GM23338 (cell line): ENCODE measurements around the gene HTRA2. TPM values are rescaled to one million over a fixed set of nuclear protein-coding genes. Genes with fewer than 3 reads are reported as not detected.

Experiments
- ATAC-seq: fragments of 200-7000 bp; cut with Tn5 transposase; 3 replicates; pipeline ENCODE4 v1.9.1; 2020
- DNase-seq: peaks from one replicate; pipeline ENCODE4 v3.0.0-alpha.2; 2015; ENCODE audit warnings: low spot score
- H2AFZ ChIP-seq: fragments of 200-600 bp; sonication (generic); 2 replicates; pipeline ENCODE4 v1.8.0; 2016; ENCODE audit warnings: antibody characterized with exemption, mild to moderate bottlenecking, moderate library complexity
- H3F3A ChIP-seq: fragments of 200-600 bp; sonication (generic); replicated peaks from 2 replicates; pipeline ENCODE4 v1.8.0; 2017; ENCODE audit warnings: antibody characterized with exemption, mixed run types, low read depth
- H3K27ac ChIP-seq: fragments of 200-600 bp; sonication (generic); 2 replicates; pipeline ENCODE4 v1.6.1; 2016; ENCODE audit warnings: low read depth
- H3K27me3 ChIP-seq: fragments of 200-600 bp; sonication (generic); 2 replicates; pipeline ENCODE4 v1.8.0; 2016; ENCODE audit warnings: mild to moderate bottlenecking, mixed run types, moderate library complexity; ENCODE audit not compliant: insufficient read depth
- H3K36me3 ChIP-seq: fragments of 200-600 bp; sonication (generic); 2 replicates; pipeline ENCODE4 v1.8.0; 2016; ENCODE audit warnings: mild to moderate bottlenecking; ENCODE audit not compliant: insufficient read depth
- H3K4me1 ChIP-seq: fragments of 200-600 bp; sonication (generic); 2 replicates; pipeline ENCODE4 v1.8.0; 2016; ENCODE audit warnings: mild to moderate bottlenecking, moderate library complexity; ENCODE audit not compliant: insufficient read depth
- H3K4me2 ChIP-seq: fragments of 200-600 bp; sonication (generic); 2 replicates; pipeline ENCODE4 v1.7.1; 2017; ENCODE audit warnings: mixed run types
- H3K4me3 ChIP-seq: fragments of 200-600 bp; sonication (generic); 2 replicates; pipeline ENCODE4 v1.6.1; 2016; ENCODE audit warnings: mixed run types
- H3K79me2 ChIP-seq: fragments of 200-600 bp; sonication (generic); replicated peaks from 2 replicates; pipeline ENCODE4 v1.8.0; 2017; ENCODE audit warnings: mild to moderate bottlenecking; ENCODE audit not compliant: insufficient read depth
- H3K9me2 ChIP-seq: fragments of 200-600 bp; sonication (generic); 2 replicates; pipeline ENCODE4 v1.8.0; 2017; ENCODE audit not compliant: insufficient read depth
- H4K20me1 ChIP-seq: fragments of 200-600 bp; sonication (generic); replicated peaks from 2 replicates; pipeline ENCODE4 v1.8.0; 2017; ENCODE audit warnings: mild to moderate bottlenecking; ENCODE audit not compliant: insufficient read depth
- H3K27ac Mint-ChIP-seq: 2 replicates; pipeline ENCODE4 v1.8.0; 2020; ENCODE audit warnings: inconsistent platforms, mild to moderate bottlenecking, moderate library complexity, mixed read lengths
- H3K27me3 Mint-ChIP-seq: 3 replicates; pipeline ENCODE4 v1.8.0; 2022; ENCODE audit warnings: low read depth, mild to moderate bottlenecking, moderate library complexity, mixed read lengths, inconsistent platforms; ENCODE audit not compliant: insufficient read depth, poor library complexity
- H3K36me3 Mint-ChIP-seq: 3 replicates; pipeline ENCODE4 v1.8.0; 2021; ENCODE audit warnings: low read depth, mild to moderate bottlenecking, inconsistent platforms, moderate library complexity, mixed read lengths
- H3K4me1 Mint-ChIP-seq: 3 replicates; pipeline ENCODE4 v1.8.0; 2020; ENCODE audit warnings: mild to moderate bottlenecking, inconsistent platforms, mixed read lengths
- H3K4me3 Mint-ChIP-seq: 3 replicates; pipeline ENCODE4 v1.8.0; 2021; ENCODE audit warnings: moderate library complexity, mild to moderate bottlenecking, inconsistent platforms, mixed read lengths
- H3K9me3 Mint-ChIP-seq: 3 replicates; pipeline ENCODE4 v1.8.0; 2020; ENCODE audit warnings: moderate library complexity, mild to moderate bottlenecking, inconsistent platforms, mixed read lengths
- CREB1 ChIP-seq: fragments of 250-450 bp; sonication (Bioruptor Pico); IDR thresholded peaks from 2 replicates; pipeline ENCODE4 v1.5.0; 2020; ENCODE audit warnings: low read depth, mild to moderate bottlenecking, moderate library complexity
- CTCF ChIP-seq, 2 experiments: fragments of 200-600 bp in 1 of 2; sonication (generic) in 1 of 2; conservative IDR thresholded peaks; 2 replicates each; pipeline versions ENCODE4 v1.5.1 to v1.6.1; 2016 to 2017; ENCODE audit warnings: antibody characterized with exemption in 2 of 2, low read depth in 2 of 2, mild to moderate bottlenecking in 2 of 2, moderate library complexity in 1 of 2
- EZH2 ChIP-seq: fragments of 200-600 bp; sonication (generic); IDR thresholded peaks from one replicate; pipeline ENCODE4 v1.8.0; 2017; ENCODE audit warnings: antibody characterized with exemption, mild to moderate bottlenecking, low read depth; ENCODE audit not compliant: unreplicated experiment
- POLR2AphosphoS5 ChIP-seq: IDR thresholded peaks from 2 replicates; pipeline ENCODE4 v1.6.1; 2016; ENCODE audit warnings: antibody characterized with exemption, low read depth
- REST ChIP-seq: IDR thresholded peaks from one replicate; pipeline ENCODE4 v1.6.1; 2018; ENCODE audit warnings: antibody characterized with exemption; ENCODE audit not compliant: unreplicated experiment
- STAT1 ChIP-seq: IDR thresholded peaks from one replicate; pipeline ENCODE4 v1.6.1; 2016; ENCODE audit warnings: antibody characterized with exemption; ENCODE audit not compliant: unreplicated experiment
- ZNF114 ChIP-seq: fragments of 250-450 bp; sonication (Bioruptor Pico); IDR thresholded peaks from 2 replicates; pipeline ENCODE4 v1.5.0; 2020; ENCODE audit warnings: mild to moderate bottlenecking, moderate library complexity
- ZNF331 ChIP-seq: fragments of 250-450 bp; sonication (Bioruptor Pico); IDR thresholded peaks from 2 replicates; pipeline ENCODE4 v1.5.0; 2020; ENCODE audit warnings: low read depth, mild to moderate bottlenecking, moderate library complexity
- ZNF462 ChIP-seq: fragments of 250-450 bp; sonication (Bioruptor Pico); IDR thresholded peaks from 2 replicates; pipeline ENCODE4 v1.5.0; 2020; ENCODE audit warnings: mild to moderate bottlenecking, moderate library complexity
- polyA plus RNA-seq: library from polyadenylated mRNA; unstranded; fragments of >200 nt; fragmentation: Nextera tagmentation; extraction: Ambion mirVana; gene quantifications from 2 replicates; pipeline ENCODE4 v1.2.1, GENCODE V29; 2016
- total RNA-seq: library from RNA; depleted of rRNA; stranded (reverse); fragments of >200 nt; shearing (Covaris generic); gene quantifications from 2 replicates; pipeline ENCODE4 v1.2.3, GENCODE V29; 2014

The HTRA2 gene
- total and polyA plus RNA-seq, 2 experiments from 2014 or later, result 17.8 to 19.7 TPM

- Histone ChIP-seq H4K20me1 (peaks cover 7% of the 10 kb centered on the region; the same call in 1 of the 2 replicates), H3F3A (no peaks in the 10 kb centered on the region), H3K27ac (no peak overlapping the region), H3K27me3 (no peaks in the 10 kb centered on the region), H2AFZ (no peak overlapping the region), H3K4me3 (no peak overlapping the region), H3K79me2 (peaks cover 11% of the 10 kb centered on the region), H3K36me3 (no peaks in the 10 kb centered on the region; the same call in 1 of the 2 replicates), H3K4me1 (peaks cover 5% of the 10 kb centered on the region; the same call in 1 of the 2 replicates), H3K4me2 (no peak overlapping the region), H3K9me2 (no peaks in the 10 kb centered on the region)
- no peak for DNase-seq
- ATAC-seq, result no peak
- Mint-ChIP-seq H3K36me3 (peaks cover 32% of the 10 kb centered on the region), H3K9me3 (no peaks in the 10 kb centered on the region; the same call in 2 of the 3 replicates), H3K27ac (no peak overlapping the region), H3K4me3 (no peak overlapping the region; the same call in 2 of the 3 replicates), H3K4me1 (peaks cover 3% of the 10 kb centered on the region), H3K27me3 (peaks cover 11% of the 10 kb centered on the region)
- TF ChIP-seq POLR2AphosphoS5 (no peak), ZNF331 (CRISPR knock-in tag) (no peak), CREB1 (CRISPR knock-in tag) (no peak), ZNF462 (CRISPR knock-in tag) (no peak), REST (no peak), CTCF (conservative IDR thresholded peaks at IDR 0.05; ENCODE audit: low read depth in 2 of 2) (no peak), ZNF114 (no peak), STAT1 (no peak), EZH2 (no peak)
Observed at GRCh38 chr2:74486141-74486540, 43.6 kb upstream of the HTRA2 start.
